Measurements from ENCODE around the gene CASTOR1.

Gene CASTOR1

DNA sequence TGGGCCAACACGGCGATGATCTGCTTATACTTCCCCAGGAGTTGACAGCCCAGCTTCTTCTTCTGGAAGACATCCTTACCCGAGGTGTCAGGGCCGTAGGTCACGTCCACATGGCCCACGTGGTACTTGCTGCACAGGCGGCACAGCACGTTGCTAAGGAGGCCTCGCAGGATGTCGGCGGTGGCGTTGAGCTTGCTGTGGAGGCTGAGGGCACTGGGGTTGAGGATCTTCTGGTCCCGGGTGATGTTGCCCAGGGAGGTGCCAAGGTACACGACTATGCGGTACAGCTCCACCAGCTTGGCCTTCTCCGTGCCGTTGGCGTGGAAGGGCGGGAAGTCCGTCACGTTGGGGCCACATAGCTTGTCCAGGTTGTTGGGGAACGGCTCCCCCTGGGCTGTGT is 45.6 kb downstream of the CASTOR1 start:
- DNase-seq = no peak

DNA sequence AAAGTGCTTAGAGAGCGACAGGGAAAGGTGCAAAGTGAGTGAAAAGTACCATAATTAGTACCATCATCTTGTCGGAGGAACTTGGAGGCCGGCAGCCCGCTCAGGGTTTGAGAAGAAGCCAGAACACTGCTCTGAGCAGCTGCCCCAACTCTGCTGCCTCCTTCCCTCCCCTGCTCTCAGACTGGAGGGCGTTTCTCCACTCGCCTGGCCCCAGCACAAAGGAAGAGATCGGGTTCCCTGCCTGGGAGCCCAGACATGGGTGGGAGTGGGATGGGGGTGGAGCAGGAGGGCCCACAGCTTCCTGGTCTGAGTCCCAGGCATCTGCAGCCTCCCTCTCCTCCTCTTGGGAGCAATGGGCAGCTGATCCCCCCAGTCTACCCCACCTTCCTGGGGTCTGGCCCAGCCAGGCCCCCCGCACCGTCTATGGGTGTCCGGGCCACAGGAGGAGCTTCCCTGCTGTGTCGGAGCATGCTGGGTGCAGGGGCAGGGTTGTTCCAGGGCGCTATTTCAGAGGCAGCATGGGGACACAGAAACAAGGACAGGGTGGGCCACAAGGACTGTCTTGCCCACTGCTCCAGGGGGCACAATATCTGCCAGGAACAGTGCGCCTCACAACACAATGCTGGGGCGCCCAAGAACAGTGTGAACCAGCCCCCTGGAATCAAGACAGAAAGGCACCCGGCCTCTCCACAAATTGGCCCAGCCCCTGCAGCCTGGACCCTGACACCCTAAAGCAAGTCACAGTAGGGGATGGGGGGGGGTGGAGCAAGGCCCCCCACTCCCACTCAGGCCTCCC is 47.5 kb downstream of the CASTOR1 start:
- DNase-seq = no peak

DNA sequence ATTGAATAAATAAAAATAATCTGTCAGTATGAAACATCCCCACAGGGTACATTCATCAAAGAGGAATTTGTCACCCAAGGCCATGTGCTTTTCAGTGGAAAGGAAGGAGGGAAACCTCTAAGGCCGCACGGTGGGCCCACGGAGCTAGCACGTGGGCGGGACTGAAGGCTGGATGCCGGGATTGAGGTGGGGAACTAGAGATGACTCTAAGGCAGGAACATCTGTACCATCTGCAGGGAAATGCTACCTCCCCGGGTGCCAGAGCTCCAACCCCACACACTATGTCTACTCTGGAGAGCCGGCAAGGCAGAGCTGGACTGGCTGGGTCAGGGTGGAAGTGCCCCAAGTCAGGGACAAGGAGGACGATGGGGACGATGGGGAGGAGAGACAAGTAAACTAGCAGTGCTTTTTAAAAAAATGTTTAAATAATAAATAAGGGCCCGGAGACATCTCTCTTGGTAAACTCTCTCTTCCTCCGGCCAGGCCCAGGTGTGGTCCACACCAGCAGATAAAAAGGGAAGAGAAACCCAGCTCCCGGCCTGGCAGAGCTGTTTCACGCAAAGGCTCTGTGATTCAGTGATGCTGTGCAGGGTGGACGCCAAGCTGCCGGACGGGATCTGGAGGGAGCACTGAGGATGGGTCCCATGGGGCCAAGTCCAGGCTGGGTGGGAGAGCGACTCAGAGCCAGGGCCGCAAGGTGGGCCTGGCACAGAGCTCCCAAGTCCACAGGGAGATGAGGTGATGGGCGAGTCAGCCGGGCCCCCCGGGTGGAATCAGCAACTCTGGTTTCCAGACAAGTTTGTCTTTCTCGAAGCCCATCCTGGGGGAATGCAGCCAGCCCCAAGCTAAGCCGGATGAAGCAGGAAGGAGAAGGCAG is 48.5 kb downstream of the CASTOR1 start:
- DNase-seq = no peak

DNA sequence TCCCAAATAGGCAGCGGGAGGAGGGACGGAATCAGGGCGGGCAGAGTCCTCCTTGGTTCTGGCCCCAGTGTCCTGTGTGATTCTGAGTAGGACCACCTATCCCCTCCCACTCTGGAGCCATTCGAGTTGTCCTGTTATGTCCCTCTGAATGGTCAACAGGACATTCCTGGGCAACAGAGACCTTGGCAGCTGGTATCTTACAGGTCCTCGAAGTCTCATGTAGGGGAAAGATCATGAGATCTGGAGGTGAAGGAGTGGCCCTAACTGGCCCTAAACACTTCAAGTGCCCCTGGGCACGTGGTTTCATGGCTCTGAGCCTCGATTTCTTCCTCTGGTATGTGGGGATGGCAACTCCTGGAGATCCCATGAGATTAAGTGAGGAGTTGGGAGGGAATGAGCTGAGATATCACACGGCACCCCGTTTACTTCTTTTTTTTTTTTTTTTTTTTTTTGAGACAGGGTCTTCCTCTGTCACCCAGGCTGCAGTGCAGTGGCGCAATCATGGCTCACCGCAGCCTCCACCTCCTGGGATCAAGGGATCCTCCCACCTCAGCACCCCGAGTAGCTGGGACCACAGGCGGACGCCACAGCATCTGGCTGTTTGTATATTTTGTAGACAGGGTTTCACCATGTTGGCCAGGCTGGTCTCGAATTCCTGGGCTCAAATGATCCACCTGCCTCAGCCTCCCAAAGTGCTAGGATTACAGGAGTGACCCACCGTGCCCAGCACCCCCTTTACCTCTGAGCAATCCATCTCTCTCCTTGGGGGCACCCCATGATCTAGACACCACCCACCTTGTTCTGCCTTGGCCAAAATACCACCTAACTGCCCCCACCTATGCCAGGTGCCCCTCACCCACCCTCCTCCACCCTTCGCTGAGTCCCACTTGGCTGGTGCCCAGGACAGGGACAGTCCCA is 49.6 kb downstream of the CASTOR1 start:
- DNase-seq = no peak

DNA sequence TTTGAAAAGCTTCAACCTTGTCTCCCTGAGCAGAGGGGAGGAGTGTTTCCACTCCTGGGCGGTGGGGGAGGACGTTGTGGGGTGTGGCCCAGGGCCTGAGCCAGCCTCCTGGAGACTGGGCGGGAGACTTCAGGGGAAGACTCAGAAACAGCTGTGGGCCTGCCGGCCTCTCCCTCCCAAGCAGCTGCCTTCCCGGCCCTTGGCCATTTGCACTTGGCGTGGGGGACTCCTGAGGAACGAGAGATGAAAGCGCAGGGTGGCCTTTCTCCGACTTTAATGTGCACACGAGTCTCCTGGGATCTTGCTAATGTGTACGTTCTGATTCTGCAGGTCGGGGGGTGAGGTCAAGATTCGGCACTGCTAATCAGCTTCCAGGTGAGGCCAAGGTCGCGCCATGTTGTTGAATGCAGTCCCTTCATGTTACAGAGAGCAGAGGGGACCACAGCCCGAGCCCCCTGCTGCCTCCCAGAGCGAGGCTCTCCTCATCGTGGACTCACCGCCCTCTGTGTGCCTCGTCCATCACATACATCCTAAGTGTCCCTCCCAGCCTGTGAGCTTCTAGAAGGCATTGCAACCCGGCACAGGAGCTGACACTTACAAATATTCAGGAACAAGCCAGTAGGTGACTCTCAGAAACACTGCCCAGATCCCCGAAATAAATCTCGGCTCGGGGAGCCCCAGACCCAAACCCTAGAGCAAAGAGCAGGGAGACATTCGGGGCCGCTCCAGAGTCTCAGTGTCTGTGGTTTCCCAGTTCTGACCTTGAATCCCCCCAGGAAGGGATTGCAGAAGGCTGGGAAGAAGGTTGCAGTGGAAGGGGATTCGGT is 50.4 kb downstream of the CASTOR1 start:
- no peak for DNase-seq

DNA sequence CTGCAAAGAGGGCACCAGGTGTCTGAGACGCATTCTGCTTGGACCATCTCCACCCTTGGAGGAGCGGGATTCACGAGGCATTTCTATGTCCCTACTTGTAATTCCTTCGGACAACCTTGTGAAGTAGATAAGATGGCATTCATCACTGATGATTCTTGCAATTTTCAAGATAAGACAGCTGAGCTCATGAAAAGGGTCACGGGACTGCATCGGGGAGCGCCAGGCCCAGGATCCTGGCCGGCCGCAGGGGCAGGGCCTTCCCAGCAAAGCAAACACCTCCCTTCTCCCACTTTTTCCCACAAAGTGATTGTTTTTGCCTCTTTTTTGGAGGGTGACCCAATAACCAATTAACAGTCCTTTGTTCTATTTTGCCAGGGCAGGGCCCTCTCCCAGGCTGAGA is 51.2 kb downstream of the CASTOR1 start:
- DNase-seq = no peak

DNA sequence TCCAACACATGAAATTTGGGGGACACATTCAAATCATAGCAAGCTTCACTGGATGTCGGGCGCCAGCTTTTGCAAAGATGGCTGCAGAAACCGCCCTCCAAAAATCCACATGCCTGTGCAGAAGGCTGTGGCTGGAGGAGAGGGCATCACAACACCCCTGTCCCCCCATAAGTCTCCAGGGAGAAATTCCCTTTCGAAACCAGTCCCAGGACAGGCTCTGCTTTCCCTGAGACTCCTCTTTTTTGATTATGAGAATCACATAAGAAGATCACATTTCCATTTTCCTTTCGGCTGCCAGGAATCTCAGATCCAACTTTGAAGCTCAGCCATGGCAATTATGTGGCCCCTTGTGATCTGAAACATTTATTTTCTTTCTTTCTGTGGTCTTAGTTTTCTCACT is 52.4 kb downstream of the CASTOR1 start:
- DNase-seq = no peak

DNA sequence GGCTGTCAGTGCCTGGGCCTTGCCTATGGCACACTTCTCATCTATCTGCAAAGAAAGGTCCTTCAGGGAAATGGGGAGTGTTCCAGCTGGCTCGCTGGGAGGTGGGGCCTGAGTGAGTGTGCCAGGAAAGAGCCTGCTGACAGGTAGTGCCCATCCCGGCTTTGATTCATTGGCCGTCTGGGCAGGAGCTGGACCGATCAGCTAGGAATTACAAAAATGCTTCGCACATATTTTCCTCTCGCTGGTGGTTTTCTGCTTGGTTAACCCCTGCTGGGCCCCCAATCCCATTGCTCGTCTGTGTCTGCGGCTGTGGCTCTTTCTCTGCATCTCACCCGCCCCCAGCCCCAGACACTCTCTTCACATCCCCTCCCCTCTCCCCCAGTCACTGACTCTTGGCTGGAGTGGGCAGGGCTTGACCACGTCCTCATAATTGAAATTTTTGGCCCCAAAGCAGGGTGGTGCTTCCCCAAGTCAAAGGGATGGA is 53.6 kb downstream of the CASTOR1 start:
- DNase-seq = peak; percentile 61

Measured in amniotic stem cell (primary cell).